Memory B cell (primary cell): ENCODE measurements around the gene MED13L.

Experiments used
- ATAC-seq: fragments of 150-1000 bp; cut with Tn5 transposase; 2 replicates; pipeline ENCODE4 v1.10.0; 2021; ENCODE audit warnings: low read depth, mild to moderate bottlenecking, moderate library complexity
- DNase-seq, 2 donors: peaks; one replicate each; pipeline ENCODE4 v3.0.0; 2022; ENCODE audit warnings: low spot score in 2 of 2
- H3K27ac Mint-ChIP-seq: one replicate; pipeline ENCODE4 v1.8.0; 2022; ENCODE audit warnings: mild to moderate bottlenecking, moderate library complexity, mixed read lengths
- H3K27me3 Mint-ChIP-seq: one replicate; pipeline ENCODE4 v1.8.0; 2022; ENCODE audit warnings: mixed read lengths
- H3K36me3 Mint-ChIP-seq: one replicate; pipeline ENCODE4 v1.8.0; 2022; ENCODE audit warnings: mild to moderate bottlenecking, mixed read lengths
- H3K4me1 Mint-ChIP-seq: one replicate; pipeline ENCODE4 v1.8.0; 2022; ENCODE audit warnings: mixed read lengths
- H3K4me3 Mint-ChIP-seq: one replicate; pipeline ENCODE4 v1.8.0; 2022; ENCODE audit warnings: mild to moderate bottlenecking, moderate library complexity, mixed read lengths
- H3K9me3 Mint-ChIP-seq: one replicate; pipeline ENCODE4 v1.8.0; 2022; ENCODE audit warnings: mixed read lengths

MED13L gene

GRCh38 chr12:116277467-116278278, at the start of gene MED13L:
Gene MED13L (minus strand): TSS chr12:116277693. CDS start chr12:116277131, 562 bp downstream.
- peak within 1 kb of the TSS; percentile 94 for H3K4me3 Mint-ChIP-seq
- ATAC-seq (peak; percentile 79), DNase-seq (peak; percentile 87 to 91)
- H3K9me3 Mint-ChIP-seq: no peaks in the 10 kb centered on the region
- H3K27me3 Mint-ChIP-seq: no peaks in the 10 kb centered on the region
- H3K36me3 Mint-ChIP-seq: no peaks in the 10 kb centered on the region
- peak within 1 kb of the TSS; percentile 99 for H3K27ac Mint-ChIP-seq
- H3K4me1 Mint-ChIP-seq: peaks cover 28% of the 10 kb centered on the region

- ATAC-seq (peak; percentile 96), DNase-seq (peak in 1 of 2 donors; percentile 52)
- Mint-ChIP-seq H3K27ac (peak overlapping the region; percentile 90), H3K4me1 (peaks cover 23% of the 10 kb centered on the region), H3K9me3 (peaks cover 6% of the 10 kb centered on the region), H3K4me3 (peak overlapping the region; percentile 7), H3K36me3 (peaks cover 1% of the 10 kb centered on the region), H3K27me3 (no peaks in the 10 kb centered on the region)
Measured at GRCh38 chr12:116325336-116325664, 47.8 kb upstream of the MED13L start.

- DNase-seq (no peak), ATAC-seq (peak; percentile 2)
- no peaks in the 10 kb centered on the region for H3K27me3 Mint-ChIP-seq
- H3K4me1 Mint-ChIP-seq: peaks cover 27% of the 10 kb centered on the region
- peaks cover 1% of the 10 kb centered on the region for H3K36me3 Mint-ChIP-seq
- H3K4me3 Mint-ChIP-seq: peak overlapping the region; percentile 43
- peak overlapping the region; percentile 90 for H3K27ac Mint-ChIP-seq
- H3K9me3 Mint-ChIP-seq: peaks cover 6% of the 10 kb centered on the region
Measured at GRCh38 chr12:116324654-116325335, 47.3 kb upstream of the MED13L start.

GRCh38 chr12:116323406-116324386, 46.2 kb upstream of the MED13L start:
- Mint-ChIP-seq H3K4me3 (peak overlapping the region; percentile 39), H3K27ac (peak overlapping the region; percentile 90), H3K27me3 (no peaks in the 10 kb centered on the region)

GRCh38 chr12:116321913-116322312, 44.4 kb upstream of the MED13L start:
- H3K9me3 Mint-ChIP-seq: no peaks in the 10 kb centered on the region

More at GRCh38 chr12:116323406-116324386, 46.2 kb upstream of the MED13L start:
- Mint-ChIP-seq H3K4me1 (peaks cover 27% of the 10 kb centered on the region), H3K9me3 (peaks cover 6% of the 10 kb centered on the region), H3K36me3 (peaks cover 1% of the 10 kb centered on the region)
- ATAC-seq (peak; percentile 45), DNase-seq (no peak)

GRCh38 chr12:116320791-116321217, 43.3 kb upstream of the MED13L start:
- Mint-ChIP-seq H3K27me3 (no peaks in the 10 kb centered on the region), H3K4me1 (peaks cover 27% of the 10 kb centered on the region), H3K9me3 (no peaks in the 10 kb centered on the region), H3K27ac (peak overlapping the region; percentile 24), H3K36me3 (peaks cover 1% of the 10 kb centered on the region), H3K4me3 (no peak overlapping the region)
- DNase-seq (no peak), ATAC-seq (no peak)

More at GRCh38 chr12:116321913-116322312, 44.4 kb upstream of the MED13L start:
- Mint-ChIP-seq H3K27me3 (no peaks in the 10 kb centered on the region), H3K4me1 (peaks cover 27% of the 10 kb centered on the region), H3K36me3 (peaks cover 1% of the 10 kb centered on the region), H3K4me3 (no peak overlapping the region), H3K27ac (no peak overlapping the region)
- no peak for ATAC-seq
- DNase-seq: no peak

GRCh38 chr12:116319898-116320621, 42.6 kb upstream of the MED13L start:
- H3K9me3 Mint-ChIP-seq: peaks cover 2% of the 10 kb centered on the region
- H3K27ac Mint-ChIP-seq: peak overlapping the region; percentile 51
- H3K4me1 Mint-ChIP-seq: peaks cover 24% of the 10 kb centered on the region
- no peak overlapping the region for H3K4me3 Mint-ChIP-seq
- no peak for DNase-seq
- ATAC-seq: peak; percentile 23
- peaks cover 1% of the 10 kb centered on the region for H3K36me3 Mint-ChIP-seq
- peaks cover 2% of the 10 kb centered on the region for H3K27me3 Mint-ChIP-seq

- H3K36me3 Mint-ChIP-seq: peaks cover 1% of the 10 kb centered on the region
- no peak overlapping the region for H3K27ac Mint-ChIP-seq
- H3K9me3 Mint-ChIP-seq: peaks cover 2% of the 10 kb centered on the region
- no peak overlapping the region for H3K4me3 Mint-ChIP-seq
- DNase-seq: no peak
- ATAC-seq: no peak
- H3K27me3 Mint-ChIP-seq: peaks cover 3% of the 10 kb centered on the region
- H3K4me1 Mint-ChIP-seq: peaks cover 22% of the 10 kb centered on the region
Measured at GRCh38 chr12:116319233-116319897, 41.9 kb upstream of the MED13L start.

- Mint-ChIP-seq H3K36me3 (no peaks in the 10 kb centered on the region), H3K9me3 (peaks cover 2% of the 10 kb centered on the region), H3K4me1 (peaks cover 17% of the 10 kb centered on the region), H3K4me3 (no peak overlapping the region), H3K27me3 (peaks cover 3% of the 10 kb centered on the region), H3K27ac (no peak overlapping the region)
- DNase-seq (no peak), ATAC-seq (no peak)
Measured at GRCh38 chr12:116318576-116319232, 41.2 kb upstream of the MED13L start.

- ATAC-seq: no peak
- H3K4me1 Mint-ChIP-seq: peaks cover 13% of the 10 kb centered on the region
- H3K4me3 Mint-ChIP-seq: no peak overlapping the region
- peaks cover 2% of the 10 kb centered on the region for H3K9me3 Mint-ChIP-seq
- H3K27me3 Mint-ChIP-seq: peaks cover 3% of the 10 kb centered on the region
- DNase-seq: no peak
- H3K36me3 Mint-ChIP-seq: no peaks in the 10 kb centered on the region
- H3K27ac Mint-ChIP-seq: no peak overlapping the region
Measured at GRCh38 chr12:116317986-116318575, 40.6 kb upstream of the MED13L start.

GRCh38 chr12:116317139-116317538, 39.6 kb upstream of the MED13L start:
- Mint-ChIP-seq H3K27ac (no peak overlapping the region), H3K36me3 (no peaks in the 10 kb centered on the region), H3K9me3 (peaks cover 2% of the 10 kb centered on the region), H3K4me1 (peaks cover 13% of the 10 kb centered on the region), H3K4me3 (no peak overlapping the region), H3K27me3 (peaks cover 3% of the 10 kb centered on the region)
- DNase-seq (no peak), ATAC-seq (no peak)

- no peak for ATAC-seq
- no peak for DNase-seq
- Mint-ChIP-seq H3K4me1 (peaks cover 5% of the 10 kb centered on the region), H3K36me3 (peaks cover 1% of the 10 kb centered on the region), H3K27me3 (peaks cover 3% of the 10 kb centered on the region), H3K9me3 (peaks cover 3% of the 10 kb centered on the region), H3K27ac (no peak overlapping the region), H3K4me3 (no peak overlapping the region)
Measured at GRCh38 chr12:116314477-116314876, 37.0 kb upstream of the MED13L start.
